PC-9 (cell line): ENCODE measurements around the gene CDS2.

ENCODE experiments used
- CTCF ChIP-seq: fragments of 200-600 bp; sonication (generic); conservative IDR thresholded peaks from 2 replicates; pipeline ENCODE4 v1.6.1; 2017; ENCODE audit warnings: mixed run types, antibody characterized with exemption, mild to moderate bottlenecking, moderate library complexity
- EZH2 ChIP-seq: fragments of 200-600 bp; sonication (generic); IDR thresholded peaks from 2 replicates; pipeline ENCODE4 v1.8.0; 2017; ENCODE audit warnings: antibody characterized with exemption, low read depth

DNA sequence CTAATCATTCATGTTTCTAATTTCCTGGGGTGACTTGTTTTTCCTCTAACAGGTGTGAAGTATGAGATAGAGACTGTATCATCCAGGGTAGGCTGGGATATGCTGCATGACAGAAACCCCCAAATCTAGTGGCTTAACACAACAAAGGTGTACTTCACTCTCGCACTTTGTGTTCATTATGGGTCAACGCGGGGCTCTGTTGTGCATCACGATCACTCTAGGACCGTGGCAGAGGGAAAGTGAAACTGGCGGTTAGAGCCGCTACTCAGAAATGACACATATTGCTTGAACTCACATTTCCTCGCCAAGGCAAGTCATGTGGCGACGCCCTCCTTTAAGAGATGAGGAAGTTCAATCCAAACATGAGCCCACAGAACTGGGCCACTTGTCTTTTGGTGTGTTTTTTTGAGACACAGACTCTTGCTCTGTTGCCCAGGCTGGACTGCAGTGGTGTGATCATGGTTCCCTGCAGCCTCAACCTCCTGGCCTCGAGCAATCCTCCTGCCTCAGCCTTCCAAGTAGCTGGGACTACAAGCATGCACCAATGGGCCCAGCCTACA, 48.3 kb upstream of the CDS2 start:
- TF ChIP-seq CTCF = no peak
- no peak for TF ChIP-seq EZH2
